H9 (cell line): ENCODE results near the gene MAPK8IP3. TPM values are rescaled to one million over a fixed set of nuclear protein-coding genes. Genes with fewer than 3 reads are reported as not detected.

ENCODE experiments used
- DNase-seq: peaks from one replicate; pipeline ENCODE4 v3.0.0-alpha.2; 2017
- H2AFZ ChIP-seq: one replicate; pipeline ENCODE4 v1.6.1; 2013; ENCODE audit warnings: mild to moderate bottlenecking, low read length, control low read depth, moderate library complexity
- H2AK5ac ChIP-seq: 2 replicates; pipeline ENCODE4 v1.6.1; 2013; ENCODE audit warnings: low read length, control low read depth, mixed read lengths; ENCODE audit not compliant: insufficient read length
- H2BK120ac ChIP-seq: one replicate; pipeline ENCODE4 v1.6.1; 2013; ENCODE audit warnings: low read depth, mild to moderate bottlenecking, low read length, control low read depth, inconsistent platforms; ENCODE audit not compliant: poor library complexity, severe bottlenecking
- H2BK12ac ChIP-seq: 2 replicates; pipeline ENCODE4 v1.6.1; 2013; ENCODE audit warnings: low read length, control low read depth, mixed read lengths, low read depth; ENCODE audit not compliant: insufficient read length
- H2BK15ac ChIP-seq: 2 replicates; pipeline ENCODE4 v1.6.1; 2013; ENCODE audit warnings: low read depth, low read length, control low read depth
- H2BK20ac ChIP-seq: one replicate; pipeline ENCODE4 v1.6.1; 2013; ENCODE audit warnings: low read depth, mild to moderate bottlenecking, low read length, control low read depth, inconsistent platforms; ENCODE audit not compliant: poor library complexity, severe bottlenecking
- H2BK5ac ChIP-seq: 2 replicates; pipeline ENCODE4 v1.6.1; 2013; ENCODE audit warnings: low read length, control low read depth, mixed read lengths; ENCODE audit not compliant: insufficient read length
- H3K14ac ChIP-seq: 2 replicates; pipeline ENCODE4 v1.6.1; 2013; ENCODE audit warnings: low read length, control low read depth; ENCODE audit not compliant: insufficient read depth
- H3K18ac ChIP-seq: 2 replicates; pipeline ENCODE4 v1.6.1; 2013; ENCODE audit warnings: low read depth, mild to moderate bottlenecking, mixed read lengths, low read length, control low read depth; ENCODE audit not compliant: insufficient read length
- H3K23ac ChIP-seq: 2 replicates; pipeline ENCODE4 v1.6.1; 2013; ENCODE audit warnings: low read length, control low read depth, mixed read lengths, low read depth; ENCODE audit not compliant: insufficient read length
- H3K23me2 ChIP-seq: 2 replicates; pipeline ENCODE4 v1.6.1; 2013; ENCODE audit warnings: low read depth, mild to moderate bottlenecking, mixed read lengths, low read length, control low read depth; ENCODE audit not compliant: insufficient read length, poor library complexity, severe bottlenecking
- H3K27ac ChIP-seq: 2 replicates; pipeline ENCODE4 v1.5.1; 2013; ENCODE audit warnings: low read length, control low read depth, mixed read lengths, low read depth; ENCODE audit not compliant: insufficient read length
- H3K27me3 ChIP-seq: 2 replicates; pipeline ENCODE4 v1.6.1; 2013; ENCODE audit warnings: low read length, control low read depth, inconsistent platforms; ENCODE audit not compliant: insufficient read depth
- H3K4ac ChIP-seq: 2 replicates; pipeline ENCODE4 v1.6.1; 2013; ENCODE audit warnings: low read depth, mild to moderate bottlenecking, control low read depth, inconsistent platforms, low read length, moderate library complexity
- H3K4me1 ChIP-seq: 2 replicates; pipeline ENCODE4 v1.6.1; 2013; ENCODE audit warnings: low read length, control low read depth, inconsistent platforms; ENCODE audit not compliant: insufficient read depth
- H3K4me2 ChIP-seq: 2 replicates; pipeline ENCODE4 v1.6.1; 2013; ENCODE audit warnings: low read length, control low read depth, mixed read lengths; ENCODE audit not compliant: insufficient read length, insufficient read depth
- H3K56ac ChIP-seq: 2 replicates; pipeline ENCODE4 v1.6.1; 2013; ENCODE audit warnings: low read depth, mild to moderate bottlenecking, mixed read lengths, low read length, control low read depth; ENCODE audit not compliant: insufficient read length
- H3K79me1 ChIP-seq: 2 replicates; pipeline ENCODE4 v1.6.1; 2013; ENCODE audit warnings: low read depth, mild to moderate bottlenecking, moderate library complexity, low read length, control low read depth, inconsistent platforms; ENCODE audit not compliant: insufficient read depth, poor library complexity, severe bottlenecking
- H3K79me2 ChIP-seq: 2 replicates; pipeline ENCODE4 v1.6.1; 2013; ENCODE audit warnings: low read length, control low read depth, inconsistent platforms; ENCODE audit not compliant: insufficient read depth
- H3K9ac ChIP-seq: 2 replicates; pipeline ENCODE4 v1.6.1; 2013; ENCODE audit warnings: low read length, control low read depth, mixed read lengths; ENCODE audit not compliant: insufficient read length; ENCODE audit errors: extremely low read depth
- H3K9me3 ChIP-seq: one replicate; pipeline ENCODE4 v1.6.1; 2013; ENCODE audit warnings: low read depth, low read length, inconsistent platforms; ENCODE audit not compliant: control insufficient read depth
- H3T11ph ChIP-seq: one replicate; pipeline ENCODE4 v1.6.1; 2013; ENCODE audit warnings: mild to moderate bottlenecking, low read length, control low read depth, inconsistent platforms
- H4K20me1 ChIP-seq: one replicate; pipeline ENCODE4 v1.6.1; 2013; ENCODE audit not compliant: control insufficient read depth, insufficient read length, insufficient read depth
- H4K5ac ChIP-seq: 2 replicates; pipeline ENCODE4 v1.6.1; 2013; ENCODE audit warnings: low read depth, mild to moderate bottlenecking, mixed read lengths, low read length, control low read depth; ENCODE audit not compliant: insufficient read length
- H4K8ac ChIP-seq: replicated peaks from 2 replicates; pipeline ENCODE4 v1.6.1; 2013; ENCODE audit warnings: low read length, control low read depth, mixed read lengths, low read depth; ENCODE audit not compliant: insufficient read length
- H4K91ac ChIP-seq: 2 replicates; pipeline ENCODE4 v1.6.1; 2013; ENCODE audit warnings: low read depth, mild to moderate bottlenecking, moderate library complexity, mixed read lengths, low read length, control low read depth; ENCODE audit not compliant: insufficient read length
- H3K27ac Mint-ChIP-seq, 3 experiments: 2 replicates in 2 of 3; 3 replicates in 1 of 3; pipeline ENCODE4 v1.8.0; 2020 to 2021; ENCODE audit warnings: mixed read lengths in 3 of 3, mild to moderate bottlenecking in 1 of 3, moderate library complexity in 1 of 3
- H3K27me3 Mint-ChIP-seq: 2 replicates; pipeline ENCODE4 v1.8.0; 2021; ENCODE audit warnings: low read depth, mild to moderate bottlenecking, moderate library complexity, mixed read lengths
- H3K36me3 Mint-ChIP-seq, 3 experiments: 2 replicates in 2 of 3; 3 replicates in 1 of 3; pipeline ENCODE4 v1.8.0; 2020 to 2021; ENCODE audit warnings: low read depth in 3 of 3, mixed read lengths in 3 of 3; ENCODE audit not compliant: insufficient read depth in 1 of 3
- H3K4me1 Mint-ChIP-seq, 2 experiments: 2 replicates each; pipeline ENCODE4 v1.8.0; 2020; ENCODE audit warnings: mixed read lengths in 2 of 2
- H3K4me3 Mint-ChIP-seq, 2 experiments: 2 replicates in 1 of 2; 3 replicates in 1 of 2; pipeline ENCODE4 v1.8.0; 2020 to 2021; ENCODE audit warnings: mild to moderate bottlenecking in 2 of 2, mixed read lengths in 2 of 2, moderate library complexity in 1 of 2
- H3K9me3 Mint-ChIP-seq, 2 experiments: 2 replicates in 1 of 2; 3 replicates in 1 of 2; pipeline ENCODE4 v1.8.0; 2020; ENCODE audit warnings: mild to moderate bottlenecking in 2 of 2, mixed read lengths in 2 of 2, moderate library complexity in 1 of 2
- WGBS: extraction: QIAGEN DNeasy Blood & Tissue Kit; methylation state at CpG from one replicate; pipeline ENCODE4 v1.1.7; 2013; ENCODE audit warnings: missing lambda C conversion rate, low lambda C conversion rate, mixed read lengths; ENCODE audit not compliant: insufficient read length; ENCODE audit errors: extremely low coverage; 5-methylcytosine and 5-hydroxymethylcytosine counted together
- total RNA-seq: library from RNA; stranded (reverse); gene quantifications from 2 replicates; pipeline ENCODE4 v1.2.1, GENCODE V29; 2021
- TF ChIP-seq, protein P1 (sequence below): fragments of 200-600 bp; sonication (generic); conservative IDR thresholded peaks from 3 replicates; pipeline ENCODE4 v1.8.0; 2021; ENCODE audit warnings: antibody characterized with exemption, mild to moderate bottlenecking

The MAPK8IP3 gene
- total RNA-seq, 1 experiment from 2014 or later = 51.3 TPM

GRCh38 chr16:1678500-1679098, 27.4 kb upstream of the MAPK8IP3 start:
- H3K14ac ChIP-seq = peak overlapping the region; percentile 66
- TF ChIP-seq, protein P1, sequence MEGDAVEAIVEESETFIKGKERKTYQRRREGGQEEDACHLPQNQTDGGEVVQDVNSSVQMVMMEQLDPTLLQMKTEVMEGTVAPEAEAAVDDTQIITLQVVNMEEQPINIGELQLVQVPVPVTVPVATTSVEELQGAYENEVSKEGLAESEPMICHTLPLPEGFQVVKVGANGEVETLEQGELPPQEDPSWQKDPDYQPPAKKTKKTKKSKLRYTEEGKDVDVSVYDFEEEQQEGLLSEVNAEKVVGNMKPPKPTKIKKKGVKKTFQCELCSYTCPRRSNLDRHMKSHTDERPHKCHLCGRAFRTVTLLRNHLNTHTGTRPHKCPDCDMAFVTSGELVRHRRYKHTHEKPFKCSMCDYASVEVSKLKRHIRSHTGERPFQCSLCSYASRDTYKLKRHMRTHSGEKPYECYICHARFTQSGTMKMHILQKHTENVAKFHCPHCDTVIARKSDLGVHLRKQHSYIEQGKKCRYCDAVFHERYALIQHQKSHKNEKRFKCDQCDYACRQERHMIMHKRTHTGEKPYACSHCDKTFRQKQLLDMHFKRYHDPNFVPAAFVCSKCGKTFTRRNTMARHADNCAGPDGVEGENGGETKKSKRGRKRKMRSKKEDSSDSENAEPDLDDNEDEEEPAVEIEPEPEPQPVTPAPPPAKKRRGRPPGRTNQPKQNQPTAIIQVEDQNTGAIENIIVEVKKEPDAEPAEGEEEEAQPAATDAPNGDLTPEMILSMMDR = no peak
- H3K9me3 ChIP-seq = no peaks in the 10 kb centered on the region
- H3K4me1 Mint-ChIP-seq = peaks cover 29 to 31% of the 10 kb centered on the region in 2 experiments
- no peak overlapping the region for H3K23ac ChIP-seq
- no peak overlapping the region for H3K27ac ChIP-seq
- H4K5ac ChIP-seq = peak overlapping the region; percentile 24
- 0 out of 2 replicates have a peak overlapping the region, but pooled peaks have one; percentile 53 for H3K4ac ChIP-seq
- H2BK15ac ChIP-seq = no peak overlapping the region
- no peak for DNase-seq
- no peaks in the 10 kb centered on the region for H3K9me3 Mint-ChIP-seq
- H2BK12ac ChIP-seq = no peak overlapping the region
- no peak overlapping the region for H2BK20ac ChIP-seq
- no peak overlapping the region for H2AFZ ChIP-seq
- peaks cover 46% of the 10 kb centered on the region for H3K79me2 ChIP-seq
- WGBS = no CpG with 5 or more reads among the region's 45 CpGs
- no peaks in the 10 kb centered on the region for H3K4me1 ChIP-seq
- H3K23me2 ChIP-seq = peaks cover 6% of the 10 kb centered on the region
- no peak overlapping the region for H4K91ac ChIP-seq
- H3K4me3 Mint-ChIP-seq = peak overlapping the region; percentile 98 to 99
- peaks cover 4% of the 10 kb centered on the region for H4K20me1 ChIP-seq
- peak overlapping the region; percentile 98 for H3K4me2 ChIP-seq
- H4K8ac ChIP-seq = no peak overlapping the region
- no peak overlapping the region for H2BK5ac ChIP-seq
- H2BK120ac ChIP-seq = no peak overlapping the region
- H3T11ph ChIP-seq = no peak overlapping the region
- peaks cover 8 to 59% (median 44%) of the 10 kb centered on the region in 3 experiments; a peak in 6 of 7 replicates for H3K36me3 Mint-ChIP-seq
- no peak overlapping the region for H3K56ac ChIP-seq
- peak overlapping the region; percentile 82 for H3K18ac ChIP-seq
- H3K27me3 Mint-ChIP-seq = no peaks in the 10 kb centered on the region; the same call in 1 of the 2 replicates
- H2AK5ac ChIP-seq = no peak overlapping the region
- no peaks in the 10 kb centered on the region for H3K27me3 ChIP-seq
- H3K79me1 ChIP-seq = peaks cover 3% of the 10 kb centered on the region
- peak overlapping the region; percentile 83 for H3K9ac ChIP-seq
- H3K27ac Mint-ChIP-seq = peak overlapping the region; percentile 80 to 98 (median 95); a peak in 6 of 7 replicates
